ENCODE results near the gene C1orf87. TPM values are rescaled to one million over a fixed set of nuclear protein-coding genes. Genes with fewer than 3 reads are reported as not detected.
A peak's percentile ranks its signal among the peaks of the same experiment; 100 is the strongest.

The C1orf87 gene
- total and polyA plus RNA-seq, 12 donors = 0.14 TPM; not detected in 11

DNA sequence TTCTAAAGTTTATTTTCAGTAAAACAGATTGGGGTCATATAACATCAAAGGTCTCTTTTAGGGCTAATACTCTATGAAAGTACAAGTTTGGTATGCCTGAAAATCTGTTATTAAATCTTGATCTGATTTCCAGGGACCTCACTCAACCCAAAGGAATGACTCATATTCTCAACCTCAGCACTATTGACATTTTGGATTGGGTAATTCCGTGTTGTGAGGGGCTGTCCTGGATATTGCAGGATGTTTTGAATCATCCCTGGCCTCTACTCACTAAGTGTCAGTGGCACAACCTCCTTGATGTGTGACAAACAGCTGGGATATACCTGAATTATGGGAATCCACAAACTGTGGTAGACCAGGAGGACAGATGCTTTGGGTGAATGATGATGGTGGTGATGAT is 95.5 kb downstream of the C1orf87 start:
- H3K27ac ChIP-seq = no peak overlapping the region
- no peak for DNase-seq
- intact Hi-C loops (cut with DNase I) = loop anchor here in 1 of 2 donors (10.0 kb wide), 1 partner anchor 157 kb away; no protein-coding TSS in a partner anchor
- no peak overlapping the region for H3K4me3 ChIP-seq
- H3K9me3 ChIP-seq (replicated peaks in 1 of 3) = no peaks in the 10 kb centered on the region
- no peaks in the 10 kb centered on the region for H3K4me1 ChIP-seq (replicated peaks in 1 of 2)
- 41 to 64% (median 48%) methylated on average over 1 of the region's 1 CpG for WGBS, 4 donors
- peaks cover 7% of the 10 kb centered on the region for H3K27me3 ChIP-seq
- no peak for TF ChIP-seq POLR2A (IDR thresholded peaks at IDR 0.05)
- TF ChIP-seq, protein P1, sequence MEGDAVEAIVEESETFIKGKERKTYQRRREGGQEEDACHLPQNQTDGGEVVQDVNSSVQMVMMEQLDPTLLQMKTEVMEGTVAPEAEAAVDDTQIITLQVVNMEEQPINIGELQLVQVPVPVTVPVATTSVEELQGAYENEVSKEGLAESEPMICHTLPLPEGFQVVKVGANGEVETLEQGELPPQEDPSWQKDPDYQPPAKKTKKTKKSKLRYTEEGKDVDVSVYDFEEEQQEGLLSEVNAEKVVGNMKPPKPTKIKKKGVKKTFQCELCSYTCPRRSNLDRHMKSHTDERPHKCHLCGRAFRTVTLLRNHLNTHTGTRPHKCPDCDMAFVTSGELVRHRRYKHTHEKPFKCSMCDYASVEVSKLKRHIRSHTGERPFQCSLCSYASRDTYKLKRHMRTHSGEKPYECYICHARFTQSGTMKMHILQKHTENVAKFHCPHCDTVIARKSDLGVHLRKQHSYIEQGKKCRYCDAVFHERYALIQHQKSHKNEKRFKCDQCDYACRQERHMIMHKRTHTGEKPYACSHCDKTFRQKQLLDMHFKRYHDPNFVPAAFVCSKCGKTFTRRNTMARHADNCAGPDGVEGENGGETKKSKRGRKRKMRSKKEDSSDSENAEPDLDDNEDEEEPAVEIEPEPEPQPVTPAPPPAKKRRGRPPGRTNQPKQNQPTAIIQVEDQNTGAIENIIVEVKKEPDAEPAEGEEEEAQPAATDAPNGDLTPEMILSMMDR (IDR thresholded peaks at IDR 0.05) = no peak
- no peaks in the 10 kb centered on the region for H3K36me3 ChIP-seq (replicated peaks in 1 of 2)

DNA sequence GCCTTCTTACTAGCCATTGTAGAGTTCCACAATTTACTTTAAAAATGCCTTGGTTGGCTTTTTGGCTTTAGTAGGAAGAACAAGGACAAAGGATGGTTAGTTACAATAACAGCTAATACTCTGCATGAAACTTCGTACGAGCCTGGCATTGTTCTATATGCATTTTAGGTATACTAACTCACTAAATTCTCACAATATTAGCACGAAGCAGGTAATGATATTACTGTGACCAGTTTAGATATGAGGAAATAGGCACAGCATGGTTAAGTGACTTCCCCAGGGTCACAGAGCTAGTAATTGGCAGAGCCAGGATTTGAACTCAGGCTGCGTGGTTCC is 96.5 kb downstream of the C1orf87 start:
- Histone ChIP-seq H3K4me3 (no peak overlapping the region), H3K27ac (no peak overlapping the region), H3K27me3 (peaks cover 7% of the 10 kb centered on the region), H3K9me3 (replicated peaks in 1 of 3) (no peaks in the 10 kb centered on the region), H3K36me3 (replicated peaks in 1 of 2) (no peaks in the 10 kb centered on the region), H3K4me1 (replicated peaks in 1 of 2) (no peaks in the 10 kb centered on the region)
- intact Hi-C loops (cut with DNase I) = loop anchor here in 1 of 2 donors (10.0 kb wide), 1 partner anchor 158 kb away; no protein-coding TSS in a partner anchor
- TF ChIP-seq POLR2A (IDR thresholded peaks at IDR 0.05) = no peak
- TF ChIP-seq, protein P1 (IDR thresholded peaks at IDR 0.05) = peak in 1 of 6 experiments; percentile 4
- WGBS, 4 donors = 74 to 78% (median 75%) methylated on average over 4 of the region's 4 CpGs
- no peak for DNase-seq

- 37 to 41% (median 40%) methylated on average over 19 of the region's 19 CpGs for WGBS, 4 donors
- no peak overlapping the region for H3K27ac ChIP-seq
- no peak for TF ChIP-seq POLR2A (IDR thresholded peaks at IDR 0.05)
- TF ChIP-seq, protein P1 (IDR thresholded peaks at IDR 0.05) = peak; percentile 61 to 83 (median 76)
- no peak overlapping the region for H3K4me3 ChIP-seq
- H3K36me3 ChIP-seq (replicated peaks in 1 of 2) = no peaks in the 10 kb centered on the region
- DNase-seq = peak; percentile 44 to 87 (median 66)
- H3K9me3 ChIP-seq (replicated peaks in 1 of 3) = no peaks in the 10 kb centered on the region
- H3K4me1 ChIP-seq (replicated peaks in 1 of 2) = no peaks in the 10 kb centered on the region
- peaks cover 7% of the 10 kb centered on the region for H3K27me3 ChIP-seq
- intact Hi-C loops (cut with DNase I) = loop anchor here in 1 of 2 donors (10.0 kb wide), 1 partner anchor 158 kb away; no protein-coding TSS in a partner anchor
These were observed 97.1 kb downstream of the C1orf87 start for GRCh38 chr1:59976194-59977074.

- Histone ChIP-seq H3K36me3 (replicated peaks in 1 of 2) (no peaks in the 10 kb centered on the region), H3K27me3 (peaks cover 7% of the 10 kb centered on the region), H3K27ac (no peak overlapping the region), H3K4me1 (replicated peaks in 1 of 2) (no peaks in the 10 kb centered on the region), H3K4me3 (no peak overlapping the region), H3K9me3 (replicated peaks in 1 of 3) (no peaks in the 10 kb centered on the region)
- DNase-seq = no peak
- WGBS, 4 donors = 79 to 94% (median 85%) methylated on average over 1 of the region's 1 CpG
- TF ChIP-seq, protein P1 (IDR thresholded peaks at IDR 0.05) = no peak
- no peak for TF ChIP-seq POLR2A (IDR thresholded peaks at IDR 0.05)
- intact Hi-C loops (cut with DNase I) = loop anchor here in 1 of 2 donors (10.0 kb wide), 1 partner anchor 161 kb away; no protein-coding TSS in a partner anchor
These were observed 99.9 kb downstream of the C1orf87 start for GRCh38 chr1:59973719-59974118.

Measured in adrenal gland (tissue), 12 donors.